Endothelial cell of hepatic sinusoid (primary cell): ENCODE results near the gene RNF168.

Experiments
- in situ Hi-C: cut with HindIII; loops from 2 replicates; pipeline ENCODE4 v1.10.0; 2017; ENCODE audit warnings: low sequenced_read_pairs

The RNF168 gene

DNA sequence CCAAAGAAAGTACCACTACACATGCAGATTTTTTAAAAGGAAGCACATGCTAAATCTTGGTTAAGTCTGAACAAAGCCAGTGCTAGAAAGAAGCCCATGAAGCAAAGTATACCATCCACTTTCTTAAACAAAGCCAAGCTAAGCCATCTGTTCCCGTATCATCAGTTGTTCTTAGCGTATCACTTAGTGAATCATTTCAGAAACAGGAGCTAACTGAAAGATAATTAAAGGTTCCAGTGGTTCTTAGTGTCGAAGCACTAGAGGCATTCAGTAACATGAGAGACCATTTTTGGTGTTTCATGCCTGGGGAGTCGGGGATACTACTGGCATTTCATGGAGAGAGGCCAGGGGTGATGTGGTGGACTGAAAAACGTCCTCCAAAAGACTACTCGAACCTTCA is 84.2 kb downstream of the RNF168 start:
- in situ Hi-C loops = no loop called here
